Measurements from ENCODE around the gene LUC7L.
"Not testable (repeated sequence)": the region's sequence is repeated elsewhere in the genome, so short reads cannot be mapped to it uniquely, and the experiment has no call there.

LUC7L gene

GRCh38 chr16:229731-230281 is 557 bp upstream of the LUC7L start:
- DNase-seq (ENCODE audit: low read depth) = no peak

- DNase-seq (ENCODE audit: low read depth) = no peak
These were observed 948 bp downstream of the LUC7L start for GRCh38 chr16:228151-228851.

DNA sequence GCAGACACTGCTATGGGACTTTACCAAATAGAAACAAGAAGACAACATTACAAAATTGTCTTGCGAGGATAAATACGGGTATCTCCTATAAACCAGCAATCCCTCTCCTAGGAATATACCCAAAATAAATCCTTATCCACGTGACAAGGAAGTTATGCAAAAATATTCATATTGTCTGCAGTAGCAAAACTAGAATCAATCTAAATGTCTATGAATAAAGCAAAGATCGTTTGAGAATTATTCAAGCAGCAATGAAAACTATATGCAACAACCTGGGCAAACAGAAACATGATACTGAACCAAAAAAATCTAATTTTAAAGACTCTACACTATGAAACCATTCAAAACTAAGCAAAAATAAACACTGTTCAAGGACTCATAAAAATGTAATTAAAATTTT is 9.2 kb downstream of the LUC7L start:
- no peak for DNase-seq (ENCODE audit: low read depth)

- no peak for DNase-seq (ENCODE audit: low read depth)
These were observed 16.2 kb downstream of the LUC7L start for GRCh38 chr16:212999-213398.

- not testable (repeated sequence) for DNase-seq (ENCODE audit: low read depth)
These were observed 17.5 kb downstream of the LUC7L start for GRCh38 chr16:211631-212180.

GRCh38 chr16:209359-209758 is 19.9 kb downstream of the LUC7L start:
- not testable (repeated sequence) for DNase-seq (ENCODE audit: low read depth)

DNA sequence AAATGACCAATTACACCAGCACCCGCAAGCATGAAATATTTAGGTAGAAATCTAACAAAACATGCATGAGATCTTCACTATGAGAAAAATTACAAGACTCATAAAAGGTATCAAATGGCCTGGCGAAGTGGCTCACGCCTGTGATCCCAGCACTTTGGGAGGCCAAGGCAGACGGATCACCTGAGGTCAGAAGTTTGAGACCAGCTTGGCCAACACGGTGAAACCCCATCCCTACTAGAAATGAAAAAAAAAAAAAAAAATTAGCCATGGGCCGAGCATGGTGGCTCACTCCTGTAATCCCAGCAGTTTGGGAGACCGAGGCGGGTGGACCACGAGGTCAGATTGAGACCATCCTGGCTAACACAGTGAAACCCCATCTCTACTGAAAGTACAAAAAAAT is 25.2 kb downstream of the LUC7L start:
- not testable (repeated sequence) for DNase-seq (ENCODE audit: low read depth)

DNA sequence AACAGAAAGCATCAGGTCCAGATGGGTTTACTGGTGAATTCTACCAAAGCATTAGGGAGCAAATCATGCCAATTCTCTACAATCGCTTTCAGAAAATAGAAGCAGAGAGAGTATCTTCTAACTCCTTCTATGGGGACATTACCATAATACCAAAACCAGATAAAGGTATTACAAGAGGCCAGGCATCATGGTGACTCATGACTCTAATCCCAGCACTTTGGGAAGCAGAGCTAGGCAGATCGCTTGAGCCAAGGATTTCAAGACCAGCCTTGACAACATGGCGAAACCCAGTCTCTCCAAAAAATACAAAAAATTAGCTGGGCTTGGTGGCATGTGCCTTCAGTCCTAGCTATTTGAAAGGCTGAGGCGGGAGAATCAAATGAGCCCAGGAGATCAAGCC is 26.0 kb downstream of the LUC7L start:
- no peak for DNase-seq (ENCODE audit: low read depth)

DNA sequence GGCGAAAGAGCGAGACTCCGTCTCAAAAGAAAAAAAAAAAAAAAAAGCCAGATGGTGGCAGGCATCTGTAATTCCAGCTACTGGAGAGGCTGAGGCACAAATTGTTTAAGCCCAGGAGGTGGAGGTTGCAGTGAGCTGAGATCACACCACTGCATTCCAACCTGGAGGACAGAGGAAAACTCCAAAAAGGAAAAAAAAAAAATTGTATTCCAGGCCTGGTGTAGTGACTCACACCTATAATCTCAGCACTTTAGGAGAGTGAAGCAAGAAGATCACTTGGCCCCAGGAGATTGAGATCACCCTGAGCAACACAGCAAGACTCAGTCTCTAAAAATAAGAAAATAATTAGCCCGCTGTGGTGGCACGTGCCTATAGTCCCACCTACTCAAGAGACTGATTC is 28.9 kb downstream of the LUC7L start:
- DNase-seq (ENCODE audit: low read depth) = peak; percentile 51

DNA sequence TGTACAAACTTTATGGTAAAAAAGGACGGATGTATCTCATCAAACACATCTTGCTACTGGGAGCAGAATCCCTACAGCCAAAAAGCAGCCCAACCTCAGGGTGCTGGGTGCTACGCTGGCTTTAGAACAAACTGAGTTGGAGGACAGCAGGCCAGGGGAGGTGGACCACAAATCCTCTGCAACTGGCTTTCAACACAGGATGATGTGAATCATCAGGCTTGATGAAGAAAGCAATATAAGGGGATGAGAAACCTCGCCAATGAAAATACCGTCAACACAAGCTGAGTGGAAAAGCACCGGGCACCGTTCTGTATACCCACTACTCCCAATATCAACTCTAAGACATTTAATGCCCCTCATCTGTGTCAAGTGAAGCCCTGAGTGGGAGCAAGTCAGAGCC is 34.7 kb downstream of the LUC7L start:
- no peak for DNase-seq (ENCODE audit: low read depth)

- no peak for DNase-seq (ENCODE audit: low read depth)
These were observed 35.8 kb downstream of the LUC7L start for GRCh38 chr16:193441-193840.

- DNase-seq (ENCODE audit: low read depth) = no peak
These were observed 36.6 kb downstream of the LUC7L start for GRCh38 chr16:192686-193085.

DNA sequence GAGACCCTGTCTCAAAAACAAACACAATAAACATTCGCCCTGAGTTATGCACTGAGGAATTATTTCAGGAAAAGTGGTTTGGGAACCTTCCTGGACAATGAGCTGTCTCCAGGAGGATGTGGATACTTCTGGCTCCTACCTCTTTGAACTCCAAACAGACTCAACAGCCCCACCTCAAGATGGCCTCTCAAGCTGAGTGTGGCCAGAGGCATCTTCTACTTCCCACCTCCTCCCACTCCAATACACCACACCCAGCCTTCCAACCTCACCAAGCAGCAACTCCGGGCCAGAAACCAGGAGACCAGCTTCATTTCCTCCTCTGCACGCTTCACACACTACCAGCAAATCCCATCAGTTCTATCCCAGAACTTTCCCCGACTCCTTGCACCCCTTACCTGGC is 37.4 kb downstream of the LUC7L start:
- DNase-seq (ENCODE audit: low read depth) = no peak

GRCh38 chr16:189604-190186 is 39.6 kb downstream of the LUC7L start:
- DNase-seq (ENCODE audit: low read depth) = no peak

DNA sequence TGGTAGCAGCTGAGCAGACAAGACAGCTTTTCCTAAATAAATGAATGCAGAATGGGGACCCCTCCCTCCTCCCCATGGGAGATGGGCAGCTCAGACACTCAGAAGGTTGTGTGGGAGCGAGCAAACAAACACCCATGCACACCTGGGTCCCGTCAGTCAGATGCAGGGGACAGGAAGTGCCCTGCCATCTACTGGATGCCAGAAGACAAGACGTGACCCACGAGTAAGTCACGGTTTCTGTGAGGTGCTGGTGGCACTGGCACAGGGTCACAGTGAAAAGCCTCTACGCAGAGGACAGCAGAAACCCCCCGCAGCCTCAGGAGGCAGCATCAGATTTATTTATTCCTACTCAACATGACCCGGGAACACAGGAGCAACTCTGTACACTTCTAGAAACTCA is 40.6 kb downstream of the LUC7L start:
- no peak for DNase-seq (ENCODE audit: low read depth)

GRCh38 chr16:187330-187729 is 41.9 kb downstream of the LUC7L start:
- DNase-seq (ENCODE audit: low read depth) = no peak

- DNase-seq (ENCODE audit: low read depth) = no peak
These were observed 43.6 kb downstream of the LUC7L start for GRCh38 chr16:185691-186090.

GRCh38 chr16:185213-185612 is 44.0 kb downstream of the LUC7L start:
- DNase-seq (ENCODE audit: low read depth) = no peak

- no peak for DNase-seq (ENCODE audit: low read depth)
These were observed 46.2 kb downstream of the LUC7L start for GRCh38 chr16:183005-183404.

GRCh38 chr16:181565-182021 is 47.7 kb downstream of the LUC7L start:
- no peak for DNase-seq (ENCODE audit: low read depth)

GRCh38 chr16:180681-181564 is 48.3 kb downstream of the LUC7L start:
- no peak for DNase-seq (ENCODE audit: low read depth)

- no peak for DNase-seq (ENCODE audit: low read depth)
These were observed 49.1 kb downstream of the LUC7L start, which contains the start of gene HBQ1 for GRCh38 chr16:180101-180675. HBQ1 (plus strand) TSS chr16:180459; CDS start chr16:180487, 28 bp downstream.

Measured in non-pigmented ciliary epithelial cell (primary cell).